ENCODE data around the gene CKAP5.

The CKAP5 gene

GRCh38 chr11:46845740-46846509 is at the start of gene CKAP5:
CKAP5 (minus strand) TSS chr11:46846280; CDS start chr11:46821231, 25,049 bp downstream.
- DNase-seq: peak; percentile 89

GRCh38 chr11:46895821-46896220 is 49.7 kb upstream of the CKAP5 start:
- no peak for DNase-seq

GRCh38 chr11:46894961-46895360 is 48.9 kb upstream of the CKAP5 start:
- DNase-seq: no peak

GRCh38 chr11:46894506-46894905 is 48.4 kb upstream of the CKAP5 start:
- DNase-seq: no peak

- DNase-seq: no peak
Measured at GRCh38 chr11:46892838-46893237, 46.8 kb upstream of the CKAP5 start.

- no peak for DNase-seq
Measured at GRCh38 chr11:46892109-46892508, 46.0 kb upstream of the CKAP5 start.

- no peak for DNase-seq
Measured at GRCh38 chr11:46890665-46891064, 44.6 kb upstream of the CKAP5 start.

GRCh38 chr11:46889689-46890475 is 43.8 kb upstream of the CKAP5 start:
- peak; percentile 78 for DNase-seq

GRCh38 chr11:46889251-46889650 is 43.2 kb upstream of the CKAP5 start:
- DNase-seq: no peak

- no peak for DNase-seq
Measured at GRCh38 chr11:46888636-46889035, 42.6 kb upstream of the CKAP5 start.

GRCh38 chr11:46886211-46886610 is 40.1 kb upstream of the CKAP5 start:
- no peak for DNase-seq

GRCh38 chr11:46879056-46879585 is 33.0 kb upstream of the CKAP5 start:
- no peak for DNase-seq

GRCh38 chr11:46877580-46877979 is 31.5 kb upstream of the CKAP5 start:
- DNase-seq: no peak

- DNase-seq: no peak
Measured at GRCh38 chr11:46876471-46876870, 30.4 kb upstream of the CKAP5 start.

- no peak for DNase-seq
Measured at GRCh38 chr11:46874586-46874985, 28.5 kb upstream of the CKAP5 start.

- no peak for DNase-seq
Measured at GRCh38 chr11:46868912-46869311, 22.8 kb upstream of the CKAP5 start.

- no peak for DNase-seq
Measured at GRCh38 chr11:46865340-46865739, 19.3 kb upstream of the CKAP5 start.

GRCh38 chr11:46860218-46860617 is 14.1 kb upstream of the CKAP5 start:
- DNase-seq: no peak

- no peak for DNase-seq
Measured at GRCh38 chr11:46858920-46859546, 13.0 kb upstream of the CKAP5 start.

- no peak for DNase-seq
Measured at GRCh38 chr11:46857666-46858065, 11.6 kb upstream of the CKAP5 start.

GRCh38 chr11:46856605-46857343 is 10.7 kb upstream of the CKAP5 start:
- no peak for DNase-seq

GRCh38 chr11:46855863-46856262 is 9.8 kb upstream of the CKAP5 start:
- no peak for DNase-seq

- DNase-seq: no peak
Measured at GRCh38 chr11:46855167-46855566, 9.1 kb upstream of the CKAP5 start.

Measured in CD4-positive, alpha-beta T cell treated with Interleukin-10 for 1 hour (primary cell).